ENCODE data around the gene TMEM51.

The TMEM51 gene

DNA sequence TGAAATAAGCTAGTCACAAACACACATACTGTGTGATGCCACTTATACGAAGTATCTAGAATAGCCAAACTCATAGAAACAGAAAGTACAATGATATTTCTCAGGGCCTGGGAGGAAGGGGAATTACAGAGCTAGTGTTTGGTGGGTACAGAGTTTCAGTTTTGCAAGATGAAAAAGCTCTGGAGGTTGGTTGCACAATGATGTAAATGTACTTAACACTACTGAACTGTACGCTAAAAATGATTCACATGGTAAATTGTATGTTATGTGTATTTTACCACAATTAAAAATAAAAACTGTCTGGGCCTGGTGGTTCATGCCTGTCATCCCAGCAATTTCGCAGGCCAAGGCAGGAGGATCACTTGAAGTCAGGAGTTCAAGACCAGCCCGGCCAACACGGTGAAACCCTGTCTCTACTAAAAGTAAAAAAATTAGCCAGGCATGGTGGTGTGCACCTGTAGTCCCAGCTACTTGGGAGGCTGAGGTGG is 78.2 kb downstream of the TMEM51 start:
- FAIRE-seq: peak; percentile 74

DNA sequence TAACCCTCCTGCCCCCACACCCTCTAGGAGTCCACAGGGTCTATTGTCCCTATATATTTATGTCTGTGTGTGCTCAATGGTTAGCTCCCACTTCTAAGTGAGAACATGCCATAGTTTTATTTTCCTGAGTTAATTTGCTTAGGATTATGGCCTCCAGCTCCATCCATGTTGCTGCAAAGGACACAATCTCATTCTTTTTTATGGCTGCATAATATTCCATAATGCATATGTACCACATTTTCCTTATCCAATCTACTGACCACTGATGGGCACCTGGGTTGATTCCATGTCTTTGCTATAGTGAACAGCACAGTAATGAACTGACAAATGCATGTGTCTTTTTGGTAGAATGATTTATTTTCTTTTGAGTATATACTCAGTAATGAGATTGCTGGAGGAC is 80.1 kb downstream of the TMEM51 start:
- no peak for FAIRE-seq
- DNase-seq (ENCODE audit: extremely low spot score, insufficient read length, low read depth): no peak

More for the DNA sequence above, 78.2 kb downstream of the TMEM51 start:
- DNase-seq (ENCODE audit: extremely low spot score, insufficient read length, low read depth): no peak

- DNase-seq (ENCODE audit: extremely low spot score, insufficient read length, low read depth) (no peak), FAIRE-seq (no peak)
Measured at GRCh38 chr1:15236321-15236721, 82.8 kb downstream of the TMEM51 start.

DNA sequence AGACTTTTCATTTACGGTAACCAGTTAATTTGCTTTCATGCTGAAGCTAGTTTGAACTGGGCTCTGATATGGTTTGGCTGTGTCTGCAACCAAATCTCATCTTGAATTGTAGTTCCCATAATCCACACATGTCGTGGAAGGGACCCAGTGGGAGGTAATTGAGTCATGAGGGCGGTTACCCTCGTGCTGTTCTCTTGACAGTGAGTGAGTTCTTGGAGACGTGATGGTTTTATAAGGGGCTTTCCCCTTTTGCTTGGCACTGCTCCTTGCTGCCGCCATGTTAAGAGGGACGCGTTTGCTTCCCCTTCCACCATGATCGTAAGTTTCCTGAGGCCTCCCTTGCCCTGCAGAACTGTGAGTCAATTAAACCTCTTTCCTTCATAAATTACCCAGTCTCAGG is 83.2 kb downstream of the TMEM51 start:
- FAIRE-seq (no peak), DNase-seq (ENCODE audit: extremely low spot score, insufficient read length, low read depth) (no peak)

DNA sequence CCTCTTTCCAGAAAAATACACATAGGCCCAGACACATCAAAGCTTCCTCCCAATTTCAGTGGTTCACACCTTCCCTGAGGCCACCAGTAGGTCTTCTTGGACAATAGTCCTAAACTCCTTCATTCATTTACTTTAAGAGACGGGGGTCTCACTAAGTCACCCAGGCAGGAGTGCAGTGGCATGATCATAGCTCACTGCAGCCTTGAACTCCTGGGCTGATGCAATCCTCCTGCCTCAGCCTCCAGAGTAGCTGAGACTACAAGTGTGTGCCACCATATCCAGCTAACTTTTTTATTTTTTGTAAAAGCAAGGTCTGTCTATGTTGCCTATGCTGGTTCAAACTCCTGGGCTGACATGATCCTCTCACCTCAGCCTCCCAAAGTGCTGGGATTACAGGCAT is 85.2 kb downstream of the TMEM51 start:
- DNase-seq (ENCODE audit: extremely low spot score, insufficient read length, low read depth) (no peak), FAIRE-seq (no peak)

- no peak for DNase-seq (ENCODE audit: extremely low spot score, insufficient read length, low read depth)
- no peak for FAIRE-seq
Measured at GRCh38 chr1:15242766-15243165, 89.2 kb downstream of the TMEM51 start.

DNA sequence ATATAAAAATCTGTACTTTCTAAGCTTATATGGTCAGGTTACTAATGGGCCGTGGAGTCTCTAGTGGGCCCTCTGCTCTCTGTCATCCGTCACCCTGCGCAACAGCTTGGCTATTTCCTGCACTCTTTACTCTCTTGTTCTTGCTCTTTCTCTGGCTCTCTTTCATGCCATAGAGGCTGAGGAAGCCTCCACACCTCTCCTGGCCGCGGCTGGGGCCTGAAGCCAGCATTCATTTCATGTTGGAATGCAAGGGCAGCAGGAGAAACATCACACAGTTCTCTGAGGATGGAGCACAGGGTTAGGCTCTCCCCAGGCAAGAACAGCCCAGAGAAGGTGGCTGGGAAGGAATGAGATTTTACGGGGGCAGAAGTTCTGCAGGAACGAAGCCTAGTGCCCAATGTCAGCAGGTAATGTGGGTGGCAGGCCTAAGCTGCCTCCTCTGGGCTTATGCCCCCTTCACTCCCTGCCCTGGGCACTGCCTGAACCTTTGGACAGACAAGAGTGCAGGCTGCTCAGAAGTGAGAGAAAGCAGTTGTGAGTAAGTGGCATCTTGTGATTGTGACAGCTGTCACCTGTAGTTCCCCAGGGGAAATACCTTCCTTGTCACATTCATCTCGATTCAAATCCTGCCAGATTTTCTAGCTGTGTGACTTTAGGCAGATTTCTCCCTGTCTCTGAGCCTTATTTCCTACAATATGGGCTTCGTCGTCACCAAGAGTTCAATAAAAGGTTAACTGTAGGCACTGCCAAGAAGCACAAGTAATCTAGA is 89.9 kb downstream of the TMEM51 start:
- peak; percentile 39 for FAIRE-seq

GRCh38 chr1:15244813-15245212 is 91.3 kb downstream of the TMEM51 start:
- FAIRE-seq (no peak), DNase-seq (ENCODE audit: extremely low spot score, insufficient read length, low read depth) (no peak)

More for the DNA sequence above, 89.9 kb downstream of the TMEM51 start:
- no peak for DNase-seq (ENCODE audit: extremely low spot score, insufficient read length, low read depth)

DNA sequence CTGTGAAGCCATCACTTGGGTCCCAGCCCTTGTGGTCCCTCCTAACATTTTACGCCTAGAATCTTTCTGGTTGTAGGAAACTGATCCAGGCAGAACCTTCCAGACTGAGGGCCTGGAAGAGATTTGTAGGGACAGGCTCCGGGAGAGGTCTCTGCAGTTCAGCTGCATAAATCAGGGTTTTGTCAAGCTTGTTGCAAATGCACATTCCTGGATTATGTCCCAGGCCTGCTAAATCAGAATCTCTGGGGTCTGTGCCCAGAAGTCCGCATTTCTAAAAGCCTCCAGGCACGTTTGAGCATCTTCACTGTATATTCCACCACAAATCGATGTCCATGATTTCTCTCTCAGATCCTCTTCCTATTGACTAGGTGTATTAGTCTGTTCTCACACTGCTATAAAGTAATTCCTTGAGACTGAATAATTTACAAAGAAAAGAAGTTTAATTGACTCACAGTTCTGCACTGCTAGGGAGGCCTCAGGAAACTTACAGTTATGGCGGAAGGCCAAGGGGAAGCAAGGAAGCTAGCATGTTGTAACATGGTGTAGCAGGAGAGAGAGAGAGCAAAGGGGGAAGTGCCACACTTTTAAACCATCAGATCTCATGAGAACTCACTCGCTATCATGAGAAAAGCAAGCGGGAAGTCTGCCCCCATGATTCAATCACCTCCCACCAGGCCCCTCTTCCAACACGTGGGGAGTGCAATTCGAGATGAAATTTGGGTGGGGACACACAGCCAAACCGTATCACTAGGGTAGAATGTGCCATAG is 92.2 kb downstream of the TMEM51 start:
- no peak for DNase-seq (ENCODE audit: extremely low spot score, insufficient read length, low read depth)
- no peak for FAIRE-seq

DNA sequence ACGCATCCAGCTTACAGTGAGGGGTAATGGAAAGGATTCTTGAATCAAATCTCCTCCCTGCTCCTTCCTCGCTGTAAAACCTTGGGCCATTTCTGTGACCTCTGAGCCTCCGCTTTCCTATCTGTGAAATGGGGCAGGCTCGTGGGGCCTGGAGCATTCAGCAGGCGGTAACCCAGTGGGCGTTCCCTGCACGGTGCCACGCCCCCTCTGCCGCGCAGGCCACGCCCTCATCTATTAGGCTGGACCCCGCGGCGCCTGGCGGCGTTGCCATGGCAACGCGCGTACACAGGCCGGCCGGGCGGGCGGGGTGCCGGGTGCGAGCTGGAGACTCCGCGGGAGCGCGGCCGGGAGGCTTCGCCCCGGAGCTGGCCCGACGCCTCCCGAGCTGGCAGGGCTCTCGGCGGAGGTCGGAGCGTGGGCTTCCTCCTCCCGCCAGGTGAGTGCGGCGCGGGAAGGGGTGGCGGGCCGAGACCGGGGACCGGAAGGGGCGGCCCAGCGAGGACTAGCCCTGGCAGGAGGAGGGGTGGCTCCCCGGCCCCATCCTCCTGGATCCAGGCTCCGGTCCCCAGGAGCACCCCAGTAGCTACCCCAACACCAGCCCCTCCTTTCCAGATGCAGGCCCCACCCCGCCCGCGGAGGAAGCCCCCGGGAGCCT is 93.5 kb downstream of the TMEM51 start, which contains the start of gene FHAD1:
FHAD1 (plus strand) TSS at position 264 of the 655 bp plus-strand sequence. CDS start 4,562 bp downstream, outside the sequence.
- DNase-seq (ENCODE audit: extremely low spot score, insufficient read length, low read depth) (peak; percentile 43), FAIRE-seq (no peak)

- FAIRE-seq: no peak
Measured at GRCh38 chr1:15248216-15248615, 94.7 kb downstream of the TMEM51 start.

GRCh38 chr1:15249081-15249480 is 95.5 kb downstream of the TMEM51 start:
- DNase-seq (ENCODE audit: extremely low spot score, insufficient read length, low read depth): no peak
- peak; percentile 74 for FAIRE-seq

More at GRCh38 chr1:15248216-15248615, 94.7 kb downstream of the TMEM51 start:
- DNase-seq (ENCODE audit: extremely low spot score, insufficient read length, low read depth): no peak

DNA sequence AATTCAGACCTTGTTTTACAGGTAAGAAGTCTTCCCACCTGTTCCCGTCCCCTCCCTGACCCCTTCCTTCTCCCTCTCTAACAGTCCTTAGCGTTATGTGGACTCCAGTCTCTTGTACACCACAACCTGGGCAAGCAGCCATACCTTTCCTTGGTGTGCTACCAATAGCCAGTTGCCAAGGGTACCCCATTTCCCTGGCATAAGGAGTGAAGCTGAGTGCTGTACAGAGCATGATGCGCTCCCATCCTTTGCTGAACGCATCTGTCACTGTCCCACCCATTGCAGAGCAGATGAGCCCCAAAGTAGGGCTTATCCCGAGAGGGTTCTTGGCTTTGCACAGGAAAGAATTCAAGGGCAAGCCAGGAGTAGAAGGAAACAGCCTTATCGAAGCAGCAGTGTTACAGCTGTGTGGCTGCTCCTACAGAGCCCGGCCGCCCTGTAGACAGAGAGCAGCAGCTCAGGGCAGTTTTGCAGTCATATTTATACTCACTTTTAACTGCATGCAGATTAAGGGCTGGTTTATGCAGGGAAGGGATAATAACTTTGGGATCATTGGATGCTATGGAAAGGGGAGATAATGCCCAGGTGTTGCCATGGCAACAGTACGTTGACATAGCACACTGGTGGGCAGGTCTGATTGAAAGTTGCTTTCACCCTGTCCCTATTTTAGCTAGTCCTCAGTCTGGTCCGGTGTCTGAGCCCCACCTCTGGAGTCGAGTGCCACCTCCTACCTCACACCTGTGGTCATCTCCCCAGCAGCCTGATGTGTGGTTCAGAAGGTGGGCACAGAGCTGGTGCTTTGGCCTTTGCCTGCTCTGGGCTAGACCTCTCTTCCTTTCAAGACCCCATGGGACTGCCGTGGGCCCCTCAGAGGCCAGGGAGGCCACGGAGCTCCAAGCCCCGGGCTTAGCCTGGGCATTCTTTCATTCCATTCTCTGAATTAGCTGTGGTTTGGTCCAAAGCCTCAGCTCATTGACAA is 98.6 kb downstream of the TMEM51 start:
- FAIRE-seq (peak; percentile 59), DNase-seq (ENCODE audit: extremely low spot score, insufficient read length, low read depth) (no peak)

DNA sequence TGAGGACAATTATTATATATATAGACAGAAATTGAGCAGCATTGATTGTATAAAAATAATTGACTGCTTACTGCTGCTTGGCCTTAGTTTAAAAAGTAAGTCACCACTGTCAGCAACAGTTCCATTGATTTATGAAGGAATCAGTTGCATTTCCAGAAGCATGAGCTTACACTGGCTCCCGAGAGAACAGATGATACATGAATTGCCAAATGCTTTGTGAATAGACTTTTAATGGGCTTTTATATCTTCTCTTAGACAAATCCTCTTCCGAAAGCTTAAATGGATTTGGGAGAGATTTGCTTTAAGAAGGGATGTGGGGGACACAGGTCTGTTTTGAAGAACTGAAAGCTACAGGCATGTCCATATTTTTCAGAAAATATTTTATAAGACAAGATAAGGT is 101.0 kb downstream of the TMEM51 start:
- DNase-seq (ENCODE audit: extremely low spot score, insufficient read length, low read depth) (no peak), FAIRE-seq (no peak)

- DNase-seq (ENCODE audit: extremely low spot score, insufficient read length, low read depth) (no peak), FAIRE-seq (no peak)
Measured at GRCh38 chr1:15255582-15256149, 102.1 kb downstream of the TMEM51 start.

DNA sequence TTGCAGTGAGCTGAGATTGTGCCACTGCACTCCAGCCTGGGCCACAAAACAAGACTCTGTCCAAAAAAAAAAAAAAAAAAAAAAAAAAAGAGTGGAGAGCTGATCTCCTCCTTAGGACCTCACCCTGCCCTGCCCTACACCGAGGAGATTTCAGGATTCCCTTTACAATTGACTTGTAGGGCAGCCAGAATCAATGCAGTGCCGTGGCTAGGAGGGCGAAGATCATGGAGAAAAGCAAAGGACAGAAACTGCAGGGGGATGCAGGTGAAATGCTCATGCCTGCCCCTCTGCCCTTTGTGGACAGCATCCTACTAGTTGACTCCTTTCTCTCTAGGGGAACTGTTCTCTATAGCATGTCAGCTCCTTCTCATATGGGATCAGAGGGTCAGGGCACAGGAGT is 103.0 kb downstream of the TMEM51 start:
- DNase-seq (ENCODE audit: extremely low spot score, insufficient read length, low read depth) (no peak), FAIRE-seq (no peak)

DNA sequence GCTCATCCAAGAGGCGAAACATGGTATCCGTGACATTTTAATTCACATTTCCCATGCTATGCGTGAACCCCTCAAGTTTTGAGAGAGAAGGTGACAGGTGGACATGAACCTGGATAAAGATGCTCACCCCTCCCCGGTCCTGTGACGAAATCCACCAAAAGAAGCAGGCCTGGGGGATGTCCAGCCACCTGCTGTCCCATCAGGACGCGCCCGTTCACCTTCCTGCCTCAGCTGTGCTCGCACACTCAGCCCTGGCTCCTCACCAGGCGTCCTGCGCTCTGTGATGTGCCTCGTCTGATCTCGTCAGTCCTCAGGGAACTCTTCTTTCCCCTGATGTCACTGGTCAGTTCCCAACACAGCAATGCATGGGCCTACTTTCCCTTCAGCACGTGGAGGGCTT is 103.8 kb downstream of the TMEM51 start:
- FAIRE-seq (no peak), DNase-seq (ENCODE audit: extremely low spot score, insufficient read length, low read depth) (no peak)

DNA sequence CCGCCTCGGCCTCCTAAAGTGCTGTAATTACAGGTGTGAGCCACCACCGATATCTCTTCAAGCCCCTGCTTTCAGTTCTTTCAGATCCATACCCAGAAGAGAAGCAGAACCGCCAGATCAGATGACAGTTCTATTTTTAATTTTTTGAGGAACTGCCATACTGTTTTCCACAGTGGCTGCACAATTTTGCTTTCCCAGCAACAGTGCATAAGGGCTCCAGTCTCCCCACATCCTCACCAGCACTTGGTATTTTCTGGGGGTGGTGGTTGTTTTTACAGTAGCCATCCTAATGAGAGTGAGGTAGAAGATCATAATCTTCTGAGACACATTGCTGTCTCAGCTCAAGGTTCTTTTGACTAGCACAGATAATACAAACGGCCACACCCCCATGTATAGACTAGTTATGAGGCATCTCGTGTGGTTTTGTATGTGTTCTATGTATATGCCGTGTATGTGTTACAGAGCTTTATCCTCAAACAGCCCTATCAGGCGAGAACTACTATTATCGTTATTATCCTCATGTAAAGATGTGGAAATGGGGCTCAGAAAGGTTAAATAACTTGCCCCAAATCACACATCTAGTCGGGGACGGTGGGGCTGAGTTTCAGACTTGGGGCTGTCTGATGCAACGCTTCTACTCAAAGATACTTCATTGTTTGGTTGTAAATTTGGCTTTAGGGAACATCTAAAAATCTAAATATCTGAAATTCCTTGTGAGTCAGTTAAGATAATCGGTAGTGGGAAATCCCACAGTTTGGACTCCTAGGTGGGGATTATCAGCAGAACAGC is 105.5 kb downstream of the TMEM51 start:
- FAIRE-seq (no peak), DNase-seq (ENCODE audit: extremely low spot score, insufficient read length, low read depth) (no peak)

Data from GM18507 (cell line).